Renal cortical epithelial cell (primary cell): ENCODE results near the gene HSD17B4. TPM values are rescaled to one million over a fixed set of nuclear protein-coding genes. Genes with fewer than 3 reads are reported as not detected.

Experiments
- total RNA-seq: library from RNA; depleted of rRNA; stranded (reverse); fragments of >200 nt; gene quantifications from 2 replicates; pipeline ENCODE4 v1.2.3, GENCODE V29; 2014

The HSD17B4 gene
- total RNA-seq, 1 donor from 2014 or later, result 225 TPM

Other genes with a start within 250 kb of the HSD17B4 start
- gene TNFAIP8, start 96.5 kb upstream of the HSD17B4 start, total RNA-seq, result 57.9 and 75.7 TPM in 2 replicates
- gene FAM170A, start 177.1 kb downstream of the HSD17B4 start, total RNA-seq, result not detected in 2 replicates